ENCODE data around the gene ARL14.
A peak's percentile ranks its signal among the peaks of the same experiment; 100 is the strongest.
"Not testable (repeated sequence)": the region's sequence is repeated elsewhere in the genome, so short reads cannot be mapped to it uniquely, and the experiment has no call there.

The ARL14 gene

GRCh38 chr3:160678292-160678842 lies 1.4 kb downstream of the ARL14 start:
- no peak for DNase-seq

- no peak for DNase-seq
These were observed 7.4 kb downstream of the ARL14 start for GRCh38 chr3:160684368-160684740.

GRCh38 chr3:160685144-160685766 lies 8.3 kb downstream of the ARL14 start:
- DNase-seq, result no peak

GRCh38 chr3:160686955-160687535 lies 10.1 kb downstream of the ARL14 start:
- peak; percentile 44 for DNase-seq

GRCh38 chr3:160691151-160691550 lies 14.2 kb downstream of the ARL14 start:
- no peak for DNase-seq

GRCh38 chr3:160691962-160692361 lies 15.0 kb downstream of the ARL14 start:
- DNase-seq, result no peak

- no peak for DNase-seq
These were observed 16.2 kb downstream of the ARL14 start for GRCh38 chr3:160693191-160693590.

GRCh38 chr3:160694345-160694744 lies 17.4 kb downstream of the ARL14 start:
- no peak for DNase-seq

GRCh38 chr3:160695003-160695402 lies 18.0 kb downstream of the ARL14 start:
- DNase-seq, result no peak

GRCh38 chr3:160695915-160696327 lies 19.0 kb downstream of the ARL14 start:
- DNase-seq, result no peak

GRCh38 chr3:160697637-160698380 lies 20.8 kb downstream of the ARL14 start:
- peak; percentile 28 for DNase-seq

- DNase-seq, result no peak
These were observed 21.7 kb downstream of the ARL14 start for GRCh38 chr3:160698599-160699195.

- DNase-seq, result no peak
These were observed 24.5 kb downstream of the ARL14 start for GRCh38 chr3:160701490-160701889.

GRCh38 chr3:160702290-160702689 lies 25.3 kb downstream of the ARL14 start:
- no peak for DNase-seq

GRCh38 chr3:160703974-160704373 lies 27.0 kb downstream of the ARL14 start:
- no peak for DNase-seq

GRCh38 chr3:160707187-160707794 lies 30.3 kb downstream of the ARL14 start:
- peak; percentile 84 for DNase-seq

- DNase-seq, result no peak
These were observed 32.7 kb downstream of the ARL14 start for GRCh38 chr3:160709477-160710182.

- not testable (repeated sequence) for DNase-seq
These were observed 36.2 kb downstream of the ARL14 start for GRCh38 chr3:160713144-160713543.

- DNase-seq, result no peak
These were observed 42.8 kb downstream of the ARL14 start for GRCh38 chr3:160719710-160720109.

GRCh38 chr3:160720123-160720746 lies 43.3 kb downstream of the ARL14 start:
- DNase-seq, result no peak

- no peak for DNase-seq
These were observed 45.4 kb downstream of the ARL14 start for GRCh38 chr3:160722331-160722730.

GRCh38 chr3:160725338-160725737 lies 48.4 kb downstream of the ARL14 start:
- DNase-seq, result no peak
